Naive thymus-derived CD8-positive, alpha-beta T cell (primary cell): ENCODE results near the gene KIF18B. TPM values are rescaled to one million over a fixed set of nuclear protein-coding genes. Genes with fewer than 3 reads are reported as not detected.

ENCODE experiments used
- ATAC-seq, 2 donors: fragments of 150-1000 bp; cut with Tn5 transposase in 1 of 2; sonication (Bioruptor Pico), chemical (Tn5 transposase) in 1 of 2; 1 replicate in 1 of 2; 2 replicates in 1 of 2; pipeline ENCODE4 v1.10.0; 2021; ENCODE audit warnings: mild to moderate bottlenecking in 2 of 2, moderate library complexity in 2 of 2
- POLR2A ChIA-PET: fragments of 350-600 bp; sonication (Branson Sonifier 250); formaldehyde crosslinking; loops from one replicate; lab custom pipeline; 2021; ENCODE audit warnings: antibody characterized with exemption; lab: Charles Lee
- DNase-seq, 10 donors: peaks; one replicate each; pipeline versions ENCODE4 v3.0.0 to v3.0.0-alpha.2; 2020 to 2022
- H3K27ac Mint-ChIP-seq, 10 donors: one replicate each; pipeline ENCODE4 v1.8.0; 2020 to 2022; ENCODE audit warnings: mild to moderate bottlenecking in 10 of 10, mixed read lengths in 10 of 10, moderate library complexity in 4 of 10, inconsistent platforms in 1 of 10
- H3K27me3 Mint-ChIP-seq, 5 donors: one replicate each; pipeline ENCODE4 v1.8.0; 2021 to 2022; ENCODE audit warnings: mixed read lengths in 5 of 5
- H3K36me3 Mint-ChIP-seq, 3 donors: one replicate each; pipeline ENCODE4 v1.8.0; 2020 to 2022; ENCODE audit warnings: mixed read lengths in 3 of 3, mild to moderate bottlenecking in 2 of 3, inconsistent platforms in 1 of 3
- H3K4me1 Mint-ChIP-seq, 4 donors: one replicate each; pipeline ENCODE4 v1.8.0; 2021 to 2022; ENCODE audit warnings: mixed read lengths in 4 of 4
- H3K4me3 Mint-ChIP-seq, 10 donors: one replicate each; pipeline ENCODE4 v1.8.0; 2020 to 2022; ENCODE audit warnings: mild to moderate bottlenecking in 10 of 10, mixed read lengths in 10 of 10, moderate library complexity in 6 of 10, inconsistent platforms in 1 of 10
- H3K9me3 Mint-ChIP-seq, 9 donors: one replicate each; pipeline ENCODE4 v1.8.0; 2020 to 2022; ENCODE audit warnings: mixed read lengths in 9 of 9, mild to moderate bottlenecking in 3 of 9, inconsistent platforms in 1 of 9, moderate library complexity in 1 of 9
- polyA plus RNA-seq, 3 donors: library from polyadenylated mRNA; unstranded; fragments of 300-500 nt; fragmentation: Illumina TruSeq; gene quantifications; one replicate each; pipeline ENCODE4 v1.2.3, GENCODE V29; 2021
- total RNA-seq, 8 experiments: library from RNA in 2 of 8; stranded (reverse) in 2 of 8; gene quantifications; one replicate each; pipeline ENCODE4 v1.2.3 and lab custom pipeline; 2021 to 2026

The KIF18B gene
- total RNA-seq (not detected), polyA plus RNA-seq (not detected), total RNA-seq (lab: John Stamatoyannopoulos, UW) (0 to 2.5 (median 0.12) reads per million in 6 experiments)

- Mint-ChIP-seq H3K4me1 (peaks cover 0 to 14% (median 7%) of the 10 kb centered on the region in 4 donors), H3K36me3 (no peaks in the 10 kb centered on the region), H3K9me3 (no peaks in the 10 kb centered on the region), H3K27ac (peak within 1 kb of the TSS; percentile 82 to 99 (median 96)), H3K27me3 (peaks cover 0 to 7% (median 0%) of the 10 kb centered on the region in 5 donors), H3K4me3 (peak within 1 kb of the TSS; percentile 84 to 99 (median 96))
- POLR2A ChIA-PET: no interaction called here
- ATAC-seq: peak; percentile 99
- peak; percentile 68 to 93 (median 84) for DNase-seq
These were observed at the start of gene KIF18B for GRCh38 chr17:44947461-44948314. TSS of gene KIF18B (minus strand) at chr17:44947773. CDS start at chr17:44936344, 11,429 bp downstream.

DNA sequence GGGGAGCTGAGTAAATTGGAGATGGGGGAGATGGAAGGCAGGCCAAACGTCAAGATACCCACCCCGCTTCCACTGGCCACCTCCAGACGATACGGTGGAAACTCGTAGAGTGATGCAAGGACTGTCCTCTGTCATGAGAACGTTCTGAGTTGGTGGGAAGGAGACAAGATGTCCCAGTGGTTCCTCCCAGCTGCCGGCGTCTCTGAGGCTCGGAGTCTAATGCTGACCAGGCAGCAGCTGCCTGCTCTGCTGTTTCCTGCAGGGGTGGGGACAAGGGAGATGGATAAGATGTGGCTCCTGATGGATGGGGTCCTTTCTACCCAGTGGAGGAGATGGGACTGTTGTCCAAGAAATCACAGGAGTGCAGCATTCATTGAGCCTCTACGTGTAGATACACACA, 48.7 kb upstream of the KIF18B start:
- no peak overlapping the region for H3K27ac Mint-ChIP-seq
- ATAC-seq: no peak
- H3K36me3 Mint-ChIP-seq: peaks cover 0 to 7% (median 0%) of the 10 kb centered on the region in 3 donors
- peaks cover 0 to 7% (median 2%) of the 10 kb centered on the region in 4 donors for H3K4me1 Mint-ChIP-seq
- H3K9me3 Mint-ChIP-seq: peaks cover 0 to 16% (median 9%) of the 10 kb centered on the region in 9 donors
- POLR2A ChIA-PET: interaction anchor here (0.6 kb wide), 1 partner anchor 77 kb away, joined by 3 read pairs; no protein-coding TSS in a partner anchor
- no peak for DNase-seq
- H3K27me3 Mint-ChIP-seq: peaks cover 6 to 37% (median 16%) of the 10 kb centered on the region in 5 donors
- H3K4me3 Mint-ChIP-seq: peak overlapping the region in 1 of 10 donors; percentile 41

DNA sequence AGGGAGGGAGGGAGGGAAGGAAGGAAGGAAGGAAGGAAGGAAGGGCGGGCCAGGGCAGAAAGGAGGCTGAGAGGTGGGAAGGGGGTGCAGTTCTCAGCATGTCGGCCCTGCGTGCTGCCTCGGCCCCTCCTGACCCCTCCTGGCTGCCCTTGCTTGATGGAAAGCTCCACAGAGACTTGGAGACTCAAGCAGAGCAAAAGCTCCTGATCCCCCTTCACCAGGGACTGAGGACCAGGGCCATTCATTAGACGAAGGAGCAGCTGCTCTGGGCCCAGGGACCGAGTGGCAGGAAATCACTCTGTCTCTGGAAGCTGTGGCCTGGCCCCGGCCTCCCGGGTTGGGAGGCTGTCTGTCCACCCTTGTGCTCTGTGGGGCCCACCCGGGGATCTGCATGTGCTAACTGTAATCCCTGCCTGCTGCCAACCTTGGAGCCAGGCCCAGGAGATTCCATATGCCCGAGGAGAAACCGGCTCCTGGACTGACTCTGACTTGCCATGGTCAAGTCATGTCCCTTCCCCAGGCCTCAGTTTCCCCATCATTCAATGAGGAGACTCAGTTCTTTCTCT, 47.9 kb upstream of the KIF18B start:
- peaks cover 0 to 7% (median 0%) of the 10 kb centered on the region in 3 donors for H3K36me3 Mint-ChIP-seq
- H3K27me3 Mint-ChIP-seq: peaks cover 6 to 39% (median 14%) of the 10 kb centered on the region in 5 donors
- no peak for ATAC-seq
- no peak overlapping the region for H3K27ac Mint-ChIP-seq
- POLR2A ChIA-PET: interaction anchor here (0.5 kb wide), 1 partner anchor 50 kb away, joined by 3 read pairs; no protein-coding TSS in a partner anchor
- no peak overlapping the region for H3K4me3 Mint-ChIP-seq
- DNase-seq: no peak
- peaks cover 0 to 16% (median 9%) of the 10 kb centered on the region in 9 donors for H3K9me3 Mint-ChIP-seq
- peaks cover 0 to 7% (median 2%) of the 10 kb centered on the region in 4 donors for H3K4me1 Mint-ChIP-seq

- Mint-ChIP-seq H3K27ac (no peak overlapping the region), H3K4me3 (no peak overlapping the region), H3K27me3 (peaks cover 10 to 71% (median 32%) of the 10 kb centered on the region in 5 donors), H3K9me3 (no peaks in the 10 kb centered on the region), H3K4me1 (peaks cover 2 to 21% (median 10%) of the 10 kb centered on the region in 4 donors), H3K36me3 (no peaks in the 10 kb centered on the region)
- no peak for ATAC-seq
- POLR2A ChIA-PET: no interaction called here
- no peak for DNase-seq
These were observed 44.8 kb upstream of the KIF18B start for GRCh38 chr17:44992242-44992939.

- ATAC-seq (no peak), DNase-seq (no peak)
- Mint-ChIP-seq H3K27ac (no peak overlapping the region), H3K9me3 (no peaks in the 10 kb centered on the region), H3K4me3 (no peak overlapping the region), H3K27me3 (peaks cover 11 to 66% (median 34%) of the 10 kb centered on the region in 5 donors), H3K36me3 (no peaks in the 10 kb centered on the region), H3K4me1 (peaks cover 4 to 25% (median 13%) of the 10 kb centered on the region in 4 donors)
- POLR2A ChIA-PET: no interaction called here
These were observed 43.4 kb upstream of the KIF18B start for GRCh38 chr17:44990994-44991393.

- H3K4me1 Mint-ChIP-seq: peaks cover 4 to 19% (median 12%) of the 10 kb centered on the region in 4 donors
- POLR2A ChIA-PET: no interaction called here
- ATAC-seq (no peak), DNase-seq (no peak)
- H3K9me3 Mint-ChIP-seq: no peaks in the 10 kb centered on the region
- H3K27ac Mint-ChIP-seq: no peak overlapping the region
- peaks cover 17 to 56% (median 37%) of the 10 kb centered on the region in 5 donors for H3K27me3 Mint-ChIP-seq
- no peak overlapping the region for H3K4me3 Mint-ChIP-seq
- H3K36me3 Mint-ChIP-seq: no peaks in the 10 kb centered on the region
These were observed 42.1 kb upstream of the KIF18B start for GRCh38 chr17:44989552-44990138.

DNA sequence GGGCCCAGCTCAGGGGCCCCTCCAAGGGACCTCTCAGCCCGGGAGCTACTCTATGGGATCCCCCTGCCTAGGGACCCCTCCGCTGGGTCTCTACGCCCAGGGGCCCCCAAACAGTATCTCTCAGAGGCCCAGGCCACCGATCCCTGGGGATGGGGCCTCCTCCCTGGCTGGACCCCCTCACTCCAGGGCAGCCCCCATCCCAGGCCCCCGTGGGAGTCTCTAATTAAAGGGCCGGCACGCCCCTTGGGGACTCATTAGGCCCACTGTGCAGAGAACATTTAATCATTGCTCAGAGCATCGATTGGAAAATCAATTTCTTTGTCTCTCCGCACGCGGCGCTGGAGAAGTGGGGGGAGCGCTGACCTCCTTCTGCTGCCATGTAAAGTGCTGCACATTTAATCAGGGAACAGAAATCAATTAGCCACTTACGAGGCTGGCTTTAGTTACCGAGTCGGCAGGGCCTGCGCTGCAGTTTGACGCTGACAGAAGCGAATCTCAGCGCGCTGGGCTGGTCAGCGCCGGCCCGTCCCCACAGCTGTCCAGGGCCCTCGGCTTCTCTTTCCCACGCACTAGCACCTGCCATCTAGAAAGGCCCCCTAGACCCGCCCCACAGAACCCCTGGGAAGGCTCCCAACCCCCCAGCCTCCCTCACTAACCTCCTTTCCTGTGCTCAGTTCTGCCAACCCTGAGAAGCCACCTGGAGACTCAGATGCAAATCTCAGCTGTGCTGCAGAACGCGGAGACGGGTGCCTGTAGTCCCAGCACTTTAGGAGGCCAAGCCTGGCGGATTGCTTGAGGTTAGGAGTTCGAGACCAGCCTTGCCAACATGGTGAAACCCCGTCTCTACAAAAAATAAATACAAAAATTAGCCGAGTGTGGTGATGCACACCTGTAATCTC, 40.7 kb upstream of the KIF18B start:
- Mint-ChIP-seq H3K36me3 (no peaks in the 10 kb centered on the region), H3K27ac (no peak overlapping the region), H3K27me3 (peaks cover 12 to 46% (median 32%) of the 10 kb centered on the region in 5 donors), H3K4me1 (peaks cover 4 to 19% (median 12%) of the 10 kb centered on the region in 4 donors), H3K9me3 (no peaks in the 10 kb centered on the region), H3K4me3 (peak overlapping the region in 5 of 10 donors; percentile 10 to 73 (median 13))
- no peak for DNase-seq
- POLR2A ChIA-PET: no interaction called here
- ATAC-seq: no peak

DNA sequence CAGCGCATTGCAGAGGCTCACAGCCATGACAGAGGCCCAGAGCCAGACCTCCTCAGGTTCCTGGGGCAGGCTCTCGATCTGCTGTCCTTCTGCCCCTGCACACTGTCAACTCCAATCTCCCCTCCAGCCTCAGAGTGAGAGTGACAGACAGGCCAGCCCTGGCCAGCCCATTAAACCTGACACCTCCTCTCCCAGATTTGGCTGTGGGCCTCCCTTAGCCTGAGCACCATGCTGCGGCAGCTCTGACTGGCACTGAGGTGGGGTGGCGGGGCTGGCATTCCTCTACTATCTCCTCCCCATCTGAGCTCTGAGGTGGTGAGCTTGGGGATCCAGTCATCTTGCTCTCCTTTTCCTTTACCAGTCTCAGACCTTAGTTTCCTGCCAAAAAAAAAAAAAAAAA, 36.0 kb upstream of the KIF18B start:
- no peak overlapping the region for H3K27ac Mint-ChIP-seq
- no peak for ATAC-seq
- H3K27me3 Mint-ChIP-seq: peaks cover 20 to 41% (median 39%) of the 10 kb centered on the region in 5 donors
- H3K4me3 Mint-ChIP-seq: no peak overlapping the region
- peaks cover 4 to 16% (median 11%) of the 10 kb centered on the region in 4 donors for H3K4me1 Mint-ChIP-seq
- H3K36me3 Mint-ChIP-seq: no peaks in the 10 kb centered on the region
- POLR2A ChIA-PET: interaction anchor here (0.7 kb wide), 1 partner anchor 87 kb away, joined by 3 read pairs; no protein-coding TSS in a partner anchor
- DNase-seq: no peak
- no peaks in the 10 kb centered on the region for H3K9me3 Mint-ChIP-seq

DNA sequence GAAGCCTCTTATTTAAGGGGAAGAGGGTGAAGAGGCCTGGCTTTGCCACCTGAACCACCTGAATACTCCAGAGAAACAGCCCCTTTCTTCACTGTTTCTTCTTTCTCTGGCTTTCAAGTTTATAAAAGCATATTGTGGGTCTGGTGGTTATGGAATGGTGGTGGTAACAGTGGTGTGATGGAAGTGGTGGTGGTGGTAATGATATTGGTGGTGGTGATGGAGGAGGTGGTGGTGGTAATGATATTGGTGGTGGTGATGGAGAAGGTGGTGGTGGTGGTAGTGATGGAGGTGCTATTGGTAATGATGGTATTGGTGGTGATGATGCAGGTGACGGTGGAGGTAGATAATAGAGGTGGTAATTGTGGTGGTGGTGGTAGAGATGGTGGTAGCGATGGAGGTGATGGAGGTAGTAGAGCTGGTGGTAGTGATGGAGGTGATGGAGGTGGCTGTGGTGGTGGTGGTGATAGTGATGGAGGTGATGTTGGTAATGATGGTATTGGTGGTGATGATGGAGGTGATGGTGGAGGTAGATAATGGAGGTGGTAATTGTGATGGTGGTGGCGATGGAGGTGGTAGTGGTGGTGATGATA, 34.6 kb upstream of the KIF18B start:
- ATAC-seq (no peak), DNase-seq (no peak)
- H3K4me3 Mint-ChIP-seq: no peak overlapping the region
- peaks cover 20 to 37% (median 34%) of the 10 kb centered on the region in 5 donors for H3K27me3 Mint-ChIP-seq
- no peak overlapping the region for H3K27ac Mint-ChIP-seq
- H3K9me3 Mint-ChIP-seq: no peaks in the 10 kb centered on the region
- peaks cover 1 to 3% (median 1%) of the 10 kb centered on the region in 4 donors for H3K4me1 Mint-ChIP-seq
- no peaks in the 10 kb centered on the region for H3K36me3 Mint-ChIP-seq
- POLR2A ChIA-PET: no interaction called here

- no peaks in the 10 kb centered on the region for H3K36me3 Mint-ChIP-seq
- POLR2A ChIA-PET: no interaction called here
- DNase-seq: no peak
- no peaks in the 10 kb centered on the region for H3K9me3 Mint-ChIP-seq
- no peak for ATAC-seq
- H3K4me1 Mint-ChIP-seq: no peaks in the 10 kb centered on the region
- peaks cover 18 to 38% (median 29%) of the 10 kb centered on the region in 5 donors for H3K27me3 Mint-ChIP-seq
- no peak overlapping the region for H3K27ac Mint-ChIP-seq
- no peak overlapping the region for H3K4me3 Mint-ChIP-seq
These were observed 33.8 kb upstream of the KIF18B start for GRCh38 chr17:44981221-44981968.
